Sigmoid colon (tissue), 7 donors: ENCODE results near the gene NPNT. TPM values are rescaled to one million over a fixed set of nuclear protein-coding genes. Genes with fewer than 3 reads are reported as not detected.

Experiments
- DNase-seq: peaks from one replicate; pipeline ENCODE4 v3.0.0-alpha.2; 2019
- H3K27ac ChIP-seq, 4 donors: fragments of 200-600 bp; sonication (generic); one replicate each; pipeline ENCODE4 v1.5.1; 2016 to 2019; ENCODE audit warnings: mild to moderate bottlenecking in 1 of 4
- H3K27me3 ChIP-seq, 3 donors: fragments of 200-600 bp; sonication (generic); one replicate each; pipeline ENCODE4 v1.5.1; 2019; ENCODE audit warnings: mild to moderate bottlenecking in 1 of 3
- H3K36me3 ChIP-seq, 4 donors: fragments of 200-600 bp; sonication (generic); one replicate each; pipeline ENCODE4 v1.5.1; 2016 to 2019
- H3K4me1 ChIP-seq, 4 donors: fragments of 200-600 bp; sonication (generic); one replicate each; pipeline ENCODE4 v1.5.1; 2017 to 2019
- H3K4me3 ChIP-seq, 4 donors: fragments of 200-600 bp; sonication (generic); one replicate each; pipeline ENCODE4 v1.5.1; 2017 to 2019; ENCODE audit warnings: mild to moderate bottlenecking in 2 of 4, moderate library complexity in 1 of 4
- H3K9me3 ChIP-seq, 4 donors: fragments of 200-600 bp in 3 of 4; sonication (generic) in 3 of 4; one replicate each; pipeline versions ENCODE4 v1.5.1 to v1.6.1; 2013 to 2019
- CTCF ChIP-seq, 4 experiments: fragments of 450-650 bp in 3 of 4; fragments of 200-600 bp in 1 of 4; IDR thresholded peaks; one replicate each; pipeline ENCODE4 v1.5.1; 2016 to 2019; ENCODE audit warnings: antibody characterized with exemption in 4 of 4, mild to moderate bottlenecking in 3 of 4, moderate library complexity in 2 of 4
- EP300 ChIP-seq, 4 donors: sonication (generic); formaldehyde crosslinking; IDR thresholded peaks; one replicate each; pipeline ENCODE4 v1.6.1; 2017; ENCODE audit warnings: antibody characterized with exemption in 4 of 4
- POLR2A ChIP-seq, 2 donors: fragments of 450-650 bp; IDR thresholded peaks; one replicate each; pipeline ENCODE4 v1.6.1; 2016; ENCODE audit warnings: antibody characterized with exemption in 2 of 2, mild to moderate bottlenecking in 2 of 2, moderate library complexity in 2 of 2
- POLR2AphosphoS5 ChIP-seq, 4 donors: sonication (generic); formaldehyde crosslinking; IDR thresholded peaks; one replicate each; pipeline ENCODE4 v1.6.1; 2017; ENCODE audit warnings: antibody characterized with exemption in 4 of 4
- WGBS, 2 donors: extraction: QIAGEN DNeasy Blood & Tissue Kit; methylation state at CpG; one replicate each; pipeline ENCODE4 v1.1.7; 2013; 5-methylcytosine and 5-hydroxymethylcytosine counted together
- intact Hi-C: fragments of 100-400 bp; cut with DNase I; formaldehyde crosslinking; loops from one replicate; pipeline ENCODE4 v1.15.1; 2023
- polyA plus RNA-seq, 3 donors: library from polyadenylated mRNA; stranded (reverse); fragments of 200-250 nt; gene quantifications; one replicate each; pipeline ENCODE4 v1.2.3, GENCODE V29; 2013
- total RNA-seq, 4 donors: library from RNA; depleted of rRNA; stranded (reverse); fragments of >200 nt; gene quantifications; one replicate each; pipeline ENCODE4 v1.1.0, GENCODE V29; 2016
- donor health status: healthy with polysubstance abuse.
- donor health status: Bipolar disorder and iron deficiency.
- donor health status: healthy.

Gene NPNT
- total and polyA plus RNA-seq, 7 donors = 3.0 to 16.5 (median 6.9) TPM

GRCh38 chr4:105998171-105999063 is 103.1 kb downstream of the NPNT start:
- Histone ChIP-seq H3K27me3 (no peaks in the 10 kb centered on the region), H3K27ac (no peak overlapping the region), H3K4me3 (no peak overlapping the region), H3K4me1 (peaks cover 0 to 25% (median 4%) of the 10 kb centered on the region in 4 donors), H3K36me3 (no peaks in the 10 kb centered on the region), H3K9me3 (no peaks in the 10 kb centered on the region)
- intact Hi-C loops = no loop called here
- WGBS, 2 donors = 28 to 66% methylated on average over 7 of the region's 7 CpGs
- DNase-seq = no peak
- TF ChIP-seq CTCF (IDR thresholded peaks at IDR 0.05) (no peak), POLR2A (IDR thresholded peaks at IDR 0.05) (no peak), EP300 (IDR thresholded peaks at IDR 0.05) (no peak), POLR2AphosphoS5 (IDR thresholded peaks at IDR 0.05) (no peak)

- intact Hi-C loops = no loop called here
- no peaks in the 10 kb centered on the region for H3K36me3 ChIP-seq
- H3K4me3 ChIP-seq = no peak overlapping the region
- H3K9me3 ChIP-seq = no peaks in the 10 kb centered on the region
- H3K27me3 ChIP-seq = no peaks in the 10 kb centered on the region
- H3K4me1 ChIP-seq = peaks cover 0 to 9% (median 0%) of the 10 kb centered on the region in 4 donors
- H3K27ac ChIP-seq = no peak overlapping the region
- DNase-seq = no peak
- TF ChIP-seq EP300 (IDR thresholded peaks at IDR 0.05) (no peak), CTCF (IDR thresholded peaks at IDR 0.05) (no peak), POLR2AphosphoS5 (IDR thresholded peaks at IDR 0.05) (no peak), POLR2A (IDR thresholded peaks at IDR 0.05) (no peak)
- WGBS, 2 donors = 77 to 79% methylated on average over 2 of the region's 2 CpGs
These were observed 107.7 kb downstream of the NPNT start for GRCh38 chr4:106002994-106003393.

- Histone ChIP-seq H3K9me3 (peaks cover 0 to 3% (median 0%) of the 10 kb centered on the region in 4 donors), H3K36me3 (no peaks in the 10 kb centered on the region), H3K27me3 (no peaks in the 10 kb centered on the region), H3K27ac (no peak overlapping the region), H3K4me1 (no peaks in the 10 kb centered on the region), H3K4me3 (no peak overlapping the region)
- no peak for DNase-seq
- WGBS, 2 donors = 93 to 97% methylated on average over 2 of the region's 2 CpGs
- intact Hi-C loops = no loop called here
- TF ChIP-seq POLR2AphosphoS5 (IDR thresholded peaks at IDR 0.05) (no peak), POLR2A (IDR thresholded peaks at IDR 0.05) (no peak), CTCF (IDR thresholded peaks at IDR 0.05) (no peak), EP300 (IDR thresholded peaks at IDR 0.05) (no peak)
These were observed 115.5 kb downstream of the NPNT start for GRCh38 chr4:106010761-106011160.

GRCh38 chr4:106011387-106011786 is 116.1 kb downstream of the NPNT start:
- 93 to 98% methylated on average over 1 of the region's 1 CpG for WGBS, 2 donors
- no peak for DNase-seq
- no peaks in the 10 kb centered on the region for H3K27me3 ChIP-seq
- H3K4me1 ChIP-seq = no peaks in the 10 kb centered on the region
- H3K27ac ChIP-seq = no peak overlapping the region
- TF ChIP-seq POLR2AphosphoS5 (IDR thresholded peaks at IDR 0.05) (no peak), EP300 (IDR thresholded peaks at IDR 0.05) (no peak), CTCF (IDR thresholded peaks at IDR 0.05) (no peak), POLR2A (IDR thresholded peaks at IDR 0.05) (no peak)
- intact Hi-C loops = no loop called here
- no peaks in the 10 kb centered on the region for H3K36me3 ChIP-seq
- H3K9me3 ChIP-seq = peaks cover 0 to 3% (median 0%) of the 10 kb centered on the region in 4 donors
- no peak overlapping the region for H3K4me3 ChIP-seq
